GM18873 (cell line): ENCODE measurements around the gene TAS2R13.

Experiments
- ATAC-seq: cut with Tn5 transposase; IDR thresholded peaks from one replicate; pipeline ENCODE4 v1.9.1; 2021; ENCODE audit warnings: mild to moderate bottlenecking, moderate library complexity, moderate number of reproducible peaks; ENCODE audit not compliant: unreplicated experiment, low FRiP score

The TAS2R13 gene

DNA sequence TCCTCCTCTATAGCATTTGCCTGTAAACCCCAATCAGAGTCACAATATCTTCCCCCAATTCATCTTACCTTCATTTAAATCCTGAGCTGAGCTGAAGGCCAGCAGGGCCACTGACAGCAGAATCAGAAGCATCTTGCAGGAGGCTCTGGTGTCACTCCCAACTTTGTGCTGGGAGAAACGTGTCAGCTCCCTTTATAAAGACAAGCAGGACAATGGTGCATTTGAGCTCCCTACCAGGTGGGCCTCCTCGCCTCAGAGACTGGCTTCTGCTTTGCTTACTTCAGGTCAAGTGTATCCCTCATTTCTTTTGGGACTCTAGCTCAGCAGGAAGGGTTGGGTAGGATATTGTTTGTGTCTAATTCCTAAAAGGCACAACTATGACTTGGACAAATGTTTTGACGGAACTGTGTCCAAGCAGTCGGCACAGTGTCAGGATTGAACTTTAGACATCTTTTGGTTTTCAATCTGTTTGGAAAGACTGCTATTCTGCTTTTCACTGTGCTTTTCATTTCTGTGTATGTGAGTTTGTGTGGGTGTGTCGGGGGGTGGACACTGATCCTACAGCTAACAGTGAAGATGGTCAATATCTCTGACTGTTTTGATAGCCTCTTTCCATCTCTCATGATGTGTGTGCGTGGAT, 25.2 kb downstream of the TAS2R13 start, which contains the start of gene PRH1:
TSS of gene PRH1 (minus strand) at position 170 of the 640 bp plus-strand sequence. CDS start at position 132, 38 bp downstream.
- ATAC-seq, result no peak

DNA sequence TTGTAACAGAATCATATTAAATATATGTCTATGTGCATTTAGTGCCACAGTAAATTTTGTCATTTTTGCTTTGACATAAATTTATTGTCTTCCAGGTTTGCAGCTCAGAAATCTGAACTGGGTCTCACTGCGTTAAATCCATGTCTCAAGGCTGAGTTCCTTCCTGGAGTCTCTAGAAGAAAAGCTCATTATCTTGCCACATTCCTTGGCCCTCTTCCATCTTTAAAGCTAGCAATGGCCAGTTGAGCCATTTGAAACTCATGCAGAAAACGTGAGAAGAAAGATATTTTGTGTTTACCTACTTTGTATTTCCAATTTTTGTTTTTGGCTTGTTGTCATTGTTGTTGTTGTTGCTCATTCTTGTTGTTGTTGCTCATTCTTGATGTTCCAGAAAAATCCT, 36.0 kb downstream of the TAS2R13 start:
- ATAC-seq, result no peak

DNA sequence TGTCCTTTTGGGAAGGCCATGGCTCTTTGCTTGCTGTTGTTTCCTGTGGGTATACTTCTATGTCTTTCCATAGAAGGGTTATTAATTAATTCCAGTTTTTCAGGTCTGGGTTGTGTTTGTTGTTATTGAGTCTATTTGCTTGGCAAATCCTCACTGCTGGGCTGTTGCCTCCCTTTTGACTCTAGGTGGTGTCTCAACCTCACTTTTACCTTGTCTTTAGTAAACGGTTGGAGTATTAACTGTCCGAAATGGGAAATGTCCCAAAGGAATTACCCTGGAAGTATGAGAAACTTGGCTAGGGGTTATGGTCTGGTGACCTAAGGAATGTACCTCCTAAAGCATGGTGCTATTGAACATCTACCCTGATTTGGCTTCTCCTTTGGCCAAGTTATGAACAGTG, 42.0 kb downstream of the TAS2R13 start:
- ATAC-seq, result no peak

DNA sequence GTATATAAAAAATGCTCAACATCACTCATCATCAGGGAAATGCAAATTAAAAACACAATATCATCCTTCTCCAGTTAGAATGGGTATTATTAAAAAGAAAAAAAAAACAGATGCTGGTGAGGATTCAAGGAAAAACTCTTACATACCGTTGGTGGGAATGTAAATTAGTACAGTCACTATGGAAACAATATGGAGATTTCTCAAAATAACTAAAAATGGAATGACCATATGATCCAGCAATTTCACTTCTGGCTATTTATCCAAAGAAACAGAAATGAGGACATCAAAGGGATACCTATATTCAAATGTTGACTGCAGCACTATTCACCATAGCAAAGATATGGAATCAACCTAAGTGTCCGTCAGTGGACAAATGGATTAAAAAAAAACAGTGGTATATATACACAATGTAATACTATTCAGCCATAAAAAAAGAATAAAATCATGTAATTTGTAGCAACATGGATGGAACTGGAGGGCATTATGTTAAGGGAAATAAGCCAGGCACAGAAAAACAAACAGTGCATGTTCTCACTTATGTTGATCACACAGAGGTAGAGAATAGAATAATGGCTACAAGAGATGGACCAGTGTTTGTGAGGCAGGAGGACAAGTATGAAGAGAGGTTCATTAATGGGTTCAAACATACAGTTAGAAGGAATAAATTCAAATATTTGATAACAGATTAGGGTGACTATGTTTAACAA, 45.7 kb downstream of the TAS2R13 start:
- ATAC-seq, result no peak

DNA sequence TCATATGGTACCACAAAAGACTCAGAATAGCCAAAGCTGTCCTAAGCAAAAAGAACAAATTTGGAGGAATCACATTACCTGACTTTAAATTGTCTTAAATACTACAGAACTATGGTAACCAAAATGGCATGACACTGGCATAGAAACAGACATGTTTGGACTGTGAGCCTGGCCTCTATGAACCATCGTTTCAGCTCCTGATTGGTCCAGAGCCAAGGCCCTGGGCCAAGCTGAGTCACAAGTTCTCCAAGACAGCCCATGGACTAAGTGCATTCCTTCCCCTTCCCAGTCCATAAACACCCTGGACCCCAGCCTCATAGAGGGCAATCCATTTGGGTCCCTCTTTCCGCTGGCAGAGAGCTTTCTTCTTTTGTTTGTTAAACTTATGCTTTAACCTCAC, 48.0 kb downstream of the TAS2R13 start:
- no peak for ATAC-seq
